GM19452 (cell line): Measurements from ENCODE around the gene ST8SIA6.
"Not testable (repeated sequence)": the region's sequence is repeated elsewhere in the genome, so short reads cannot be mapped to it uniquely, and the experiment has no call there.

ENCODE experiments used
- ATAC-seq: cut with Tn5 transposase; IDR thresholded peaks from one replicate; pipeline ENCODE4 v1.9.1; 2021; ENCODE audit not compliant: unreplicated experiment

The ST8SIA6 gene

GRCh38 chr10:17457083-17457482 is 2.7 kb upstream of the ST8SIA6 start:
- ATAC-seq = no peak

GRCh38 chr10:17456032-17456548 is 1.7 kb upstream of the ST8SIA6 start:
- ATAC-seq = no peak

- ATAC-seq = no peak
These were observed 673 bp upstream of the ST8SIA6 start for GRCh38 chr10:17455015-17455520.

- no peak for ATAC-seq
These were observed 863 bp downstream of the ST8SIA6 start for GRCh38 chr10:17453373-17454091.

GRCh38 chr10:17453035-17453372 is 1.4 kb downstream of the ST8SIA6 start:
- ATAC-seq = no peak

GRCh38 chr10:17452060-17452841 is 2.1 kb downstream of the ST8SIA6 start:
- ATAC-seq = no peak

- ATAC-seq = no peak
These were observed 4.4 kb downstream of the ST8SIA6 start for GRCh38 chr10:17450024-17450423.

GRCh38 chr10:17445400-17445998 is 8.9 kb downstream of the ST8SIA6 start:
- ATAC-seq = no peak

- no peak for ATAC-seq
These were observed 10.0 kb downstream of the ST8SIA6 start for GRCh38 chr10:17444388-17444714.

- ATAC-seq = peak; percentile 82
These were observed 10.5 kb downstream of the ST8SIA6 start for GRCh38 chr10:17443707-17444387.

- no peak for ATAC-seq
These were observed 15.8 kb downstream of the ST8SIA6 start for GRCh38 chr10:17438583-17438982.

- not testable (repeated sequence) for ATAC-seq
These were observed 17.8 kb downstream of the ST8SIA6 start for GRCh38 chr10:17436578-17436977.

GRCh38 chr10:17435953-17436352 is 18.4 kb downstream of the ST8SIA6 start:
- ATAC-seq = no peak

GRCh38 chr10:17435187-17435586 is 19.2 kb downstream of the ST8SIA6 start:
- no peak for ATAC-seq

- no peak for ATAC-seq
These were observed 21.7 kb downstream of the ST8SIA6 start for GRCh38 chr10:17432723-17433122.

GRCh38 chr10:17431871-17432311 is 22.5 kb downstream of the ST8SIA6 start:
- no peak for ATAC-seq

GRCh38 chr10:17430647-17431355 is 23.6 kb downstream of the ST8SIA6 start:
- ATAC-seq = no peak

- no peak for ATAC-seq
These were observed 24.9 kb downstream of the ST8SIA6 start for GRCh38 chr10:17429490-17429889.

- ATAC-seq = peak; percentile 54
These were observed 25.9 kb downstream of the ST8SIA6 start for GRCh38 chr10:17428351-17429097.
